IMR-90 (cell line): ENCODE measurements around the gene R3HDML.

ENCODE experiments used
- CEBPB ChIP-seq: IDR thresholded peaks from 2 replicates; pipeline ENCODE4 v1.6.1; 2012; ENCODE audit warnings: low read depth, low read length, improper control_type of control experiment
- CTCF ChIP-seq: conservative IDR thresholded peaks from 2 replicates; pipeline ENCODE4 v1.5.1; 2012; ENCODE audit warnings: mild to moderate bottlenecking, low read depth, low read length, improper control_type of control experiment
- ELK1 ChIP-seq: fragments of 150-350 bp; IDR thresholded peaks from 2 replicates; pipeline ENCODE4 v1.6.1; 2016; ENCODE audit warnings: low read depth, mild to moderate bottlenecking, low read length, moderate library complexity, borderline replicate concordance
- FOS ChIP-seq: fragments of 150-350 bp; IDR thresholded peaks from 2 replicates; pipeline ENCODE4 v1.6.1; 2016; ENCODE audit warnings: low read depth, low read length
- MAFK ChIP-seq: IDR thresholded peaks from 2 replicates; pipeline ENCODE4 v1.6.1; 2012; ENCODE audit warnings: low read depth, low read length, improper control_type of control experiment
- NFE2L2 ChIP-seq: fragments of 150-350 bp; IDR thresholded peaks from 2 replicates; pipeline ENCODE4 v1.6.1; 2016; ENCODE audit warnings: low read depth, mild to moderate bottlenecking, low read length
- POLR2A ChIP-seq: IDR thresholded peaks from 2 replicates; pipeline ENCODE4 v1.6.1; 2012; ENCODE audit warnings: mild to moderate bottlenecking, low read depth, low read length
- RAD21 ChIP-seq: IDR thresholded peaks from 2 replicates; pipeline ENCODE4 v1.6.1; 2012; ENCODE audit warnings: low read length, improper control_type of control experiment
- RCOR1 ChIP-seq: IDR thresholded peaks from 2 replicates; pipeline ENCODE4 v1.6.1; 2012; ENCODE audit warnings: mild to moderate bottlenecking, low read length, improper control_type of control experiment; ENCODE audit not compliant: insufficient replicate concordance
- SMC3 ChIP-seq: fragments of 150-350 bp; IDR thresholded peaks from 2 replicates; pipeline ENCODE4 v1.6.1; 2016; ENCODE audit warnings: low read depth, mild to moderate bottlenecking, antibody characterized with exemption, low read length, moderate library complexity
- USF2 ChIP-seq: fragments of 150-350 bp; IDR thresholded peaks from 2 replicates; pipeline ENCODE4 v1.6.1; 2017; ENCODE audit warnings: mild to moderate bottlenecking, antibody characterized with exemption, low read length, low read depth

DNA sequence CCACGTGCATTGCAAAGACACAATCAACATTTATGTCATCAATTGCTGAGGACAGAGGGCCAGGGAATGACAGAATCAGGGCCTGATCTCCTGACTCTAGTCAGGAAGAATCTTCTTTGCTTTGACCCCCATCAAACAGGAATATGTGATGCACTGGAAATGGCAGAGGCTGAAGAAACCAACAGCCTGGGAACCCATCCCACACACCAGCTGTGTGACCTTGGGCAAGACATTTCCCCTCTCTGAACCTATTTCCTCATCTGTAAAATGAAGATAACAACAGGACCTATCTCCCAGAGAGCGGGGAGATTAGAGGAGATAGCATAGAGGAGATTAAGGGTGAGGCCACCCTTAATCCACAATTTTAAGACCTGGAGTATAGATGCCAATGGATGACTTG is 20.2 kb downstream of the R3HDML start:
- TF ChIP-seq CTCF, result no peak
- no peak for TF ChIP-seq POLR2A
- TF ChIP-seq RCOR1, result no peak
- TF ChIP-seq RAD21, result no peak
- TF ChIP-seq SMC3, result no peak
- TF ChIP-seq USF2, result no peak
- no peak for TF ChIP-seq MAFK
- TF ChIP-seq ELK1, result no peak
- TF ChIP-seq NFE2L2, result no peak
- no peak for TF ChIP-seq CEBPB
- TF ChIP-seq FOS, result no peak
